ENCODE measurements around the gene ALOX12. TPM values are rescaled to one million over a fixed set of nuclear protein-coding genes. Genes with fewer than 3 reads are reported as not detected.

The ALOX12 gene
- total RNA-seq, 4 donors from 2014 or later, result not detected

GRCh38 chr17:7045492-7046126, 49.8 kb downstream of the ALOX12 start:
- TF ChIP-seq CTCF (IDR thresholded peaks at IDR 0.05; ENCODE audit: low read depth), result no peak

- TF ChIP-seq CTCF (IDR thresholded peaks at IDR 0.05; ENCODE audit: low read depth), result no peak
Measured at GRCh38 chr17:7046127-7046724, 50.4 kb downstream of the ALOX12 start.

GRCh38 chr17:7047566-7047965, 51.7 kb downstream of the ALOX12 start:
- no peak for TF ChIP-seq CTCF (IDR thresholded peaks at IDR 0.05; ENCODE audit: low read depth)

DNA sequence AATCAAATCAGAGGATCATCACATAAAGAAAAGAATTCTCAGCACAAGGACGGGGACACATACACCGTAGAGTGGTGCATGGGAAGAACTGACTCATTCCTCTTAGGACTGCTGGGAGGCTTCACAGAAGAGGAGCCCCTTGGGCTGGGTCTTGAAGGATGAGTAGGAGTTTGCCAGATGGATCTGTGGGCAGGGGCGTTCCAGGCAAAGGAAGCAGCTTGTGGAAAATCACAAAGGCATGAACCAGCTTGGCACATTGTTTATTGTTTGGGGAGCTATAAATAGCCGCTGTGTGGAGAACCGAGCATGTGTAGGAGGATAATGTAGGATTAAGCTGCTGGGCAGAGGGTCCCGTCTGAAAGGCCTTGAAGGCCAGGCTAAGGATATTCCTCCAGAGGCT, 53.1 kb downstream of the ALOX12 start:
- no peak for TF ChIP-seq CTCF (IDR thresholded peaks at IDR 0.05; ENCODE audit: low read depth)

- TF ChIP-seq CTCF (IDR thresholded peaks at IDR 0.05; ENCODE audit: low read depth), result no peak
Measured at GRCh38 chr17:7056386-7056785, 60.5 kb downstream of the ALOX12 start.

DNA sequence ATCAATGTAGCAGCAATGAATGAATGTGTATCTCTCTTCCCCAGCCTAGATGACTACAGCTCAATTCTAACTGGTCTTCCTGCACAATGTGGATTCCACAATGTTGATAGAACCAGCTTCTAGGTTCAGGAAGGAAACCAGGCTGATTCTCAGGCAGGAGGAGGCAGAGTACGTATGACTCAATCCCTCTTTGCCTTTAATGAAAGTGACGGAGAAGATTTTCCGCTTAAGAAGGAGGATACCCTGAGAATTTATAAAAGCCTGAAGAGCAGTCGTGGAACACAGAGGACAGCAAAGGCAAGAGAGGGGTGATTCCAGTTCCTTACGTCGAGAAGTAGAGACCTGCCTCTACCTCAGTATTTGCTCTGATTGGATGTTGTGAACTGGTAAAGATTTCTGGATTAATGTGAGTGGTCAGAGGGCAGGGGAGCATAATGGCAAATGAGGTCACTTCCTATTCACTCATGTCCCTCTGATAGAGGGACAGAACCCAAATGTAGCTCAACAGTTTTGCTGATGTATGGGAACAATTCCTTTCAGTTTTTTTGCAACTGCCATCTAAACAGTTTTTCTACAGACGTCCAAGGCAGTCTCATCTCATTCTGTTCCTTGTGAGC, 63.1 kb downstream of the ALOX12 start:
- no peak for TF ChIP-seq CTCF (IDR thresholded peaks at IDR 0.05; ENCODE audit: low read depth)

Small RNA genes lying within 50 kb of the gene (small RNA-seq; reads per million reads assigned to genes)
- gene AC120057.1, result not detected

Other genes with a start within 250 kb of the ALOX12 start
- gene XAF1, start 240.0 kb upstream of the ALOX12 start, total RNA-seq, result 100 to 1,000 TPM in 1 of 4 donors, 10 to 100 TPM in 3; 29.5 to 128 (median 34.2) TPM
- gene FBXO39, start 219.8 kb upstream of the ALOX12 start, total RNA-seq, result 1 to 10 TPM in 1 of 4 donors, under 1 TPM in 1, not detected in 2; 0.66 to 4.7 TPM
- not detected for gene TEKT1, start 164.3 kb upstream of the ALOX12 start, total RNA-seq
- 100 to 1,000 TPM in 3 of 4 donors, 10 to 100 TPM in 1; 69.1 to 158 (median 130) TPM for gene RNASEK, start 16.6 kb downstream of the ALOX12 start, total RNA-seq
- 10 to 100 TPM in 1 of 4 donors, 1 to 10 TPM in 3; 1.5 to 12.1 (median 4.1) TPM for gene BCL6B, start 27.0 kb downstream of the ALOX12 start, total RNA-seq
- 1 to 10 TPM in 3 of 4 donors, not detected in 1; 1.7 to 1.9 (median 1.8) TPM for gene SLC16A13, start 40.0 kb downstream of the ALOX12 start, total RNA-seq
- 1 to 10 TPM in 1 of 4 donors, not detected in 3; 2.1 TPM for gene SLC16A11, start 48.0 kb downstream of the ALOX12 start, total RNA-seq
- gene CLEC10A, start 84.2 kb downstream of the ALOX12 start, total RNA-seq, result 10 to 100 TPM in 3 of 4 donors, 1 to 10 TPM in 1; 8.1 to 20.9 (median 16.2) TPM
- gene ASGR2, start 118.8 kb downstream of the ALOX12 start, total RNA-seq, result 1 to 10 TPM in 2 of 4 donors, under 1 TPM in 1, not detected in 1; 0.66 to 1.4 (median 1.3) TPM
- 1 to 10 TPM; 2.4 to 5.9 (median 3.8) TPM for gene ASGR1, start 183.3 kb downstream of the ALOX12 start, total RNA-seq
- 10 to 100 TPM in 1 of 4 donors, 1 to 10 TPM in 3; 3.3 to 17.0 (median 6.9) TPM for gene DLG4, start 223.8 kb downstream of the ALOX12 start, total RNA-seq
- gene ACADVL, start 223.9 kb downstream of the ALOX12 start, total RNA-seq, result 1,000 to 10,000 TPM in 1 of 4 donors, 100 to 1,000 TPM in 3; 533 to 1,103 (median 672) TPM
- 10 to 100 TPM; 23.5 to 36.5 (median 27.1) TPM for gene DVL2, start 238.5 kb downstream of the ALOX12 start, total RNA-seq
- 10 to 100 TPM; 14.5 to 27.6 (median 19.3) TPM for gene PHF23, start 243.4 kb downstream of the ALOX12 start, total RNA-seq
- gene GABARAP, start 246.4 kb downstream of the ALOX12 start, total RNA-seq, result 100 to 1,000 TPM; 350 to 658 (median 462) TPM